ENCODE data around the gene ZBTB8OS.

ZBTB8OS gene

DNA sequence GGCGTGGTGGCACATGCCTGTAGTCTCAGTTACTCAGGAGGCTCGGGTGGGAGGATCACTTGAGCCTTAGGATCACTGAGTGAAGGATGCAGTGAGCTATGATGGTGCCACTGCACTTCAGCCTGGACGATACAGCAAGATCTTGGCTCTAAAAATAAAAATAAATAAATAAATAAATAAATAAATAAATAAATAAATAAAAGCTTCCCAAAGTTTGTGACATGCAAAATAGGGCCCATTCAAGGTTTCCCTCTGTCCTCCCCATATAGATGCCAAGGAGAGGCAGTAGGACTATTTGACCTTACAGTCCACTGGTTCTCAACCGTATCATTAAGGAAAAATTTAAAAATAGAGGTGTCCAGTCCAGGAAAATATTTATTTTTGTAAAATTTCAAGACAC is 41.2 kb downstream of the ZBTB8OS start:
- Mint-ChIP-seq H3K4me3 (no peak overlapping the region), H3K36me3 (no peaks in the 10 kb centered on the region), H3K27ac (no peak overlapping the region), H3K27me3 (peaks cover 2% of the 10 kb centered on the region), H3K4me1 (peaks cover 3% of the 10 kb centered on the region), H3K9me3 (no peaks in the 10 kb centered on the region)
- no peak for DNase-seq (ENCODE audit: low spot score in 2 of 2)
- ATAC-seq (ENCODE audit: low read depth): no peak

DNA sequence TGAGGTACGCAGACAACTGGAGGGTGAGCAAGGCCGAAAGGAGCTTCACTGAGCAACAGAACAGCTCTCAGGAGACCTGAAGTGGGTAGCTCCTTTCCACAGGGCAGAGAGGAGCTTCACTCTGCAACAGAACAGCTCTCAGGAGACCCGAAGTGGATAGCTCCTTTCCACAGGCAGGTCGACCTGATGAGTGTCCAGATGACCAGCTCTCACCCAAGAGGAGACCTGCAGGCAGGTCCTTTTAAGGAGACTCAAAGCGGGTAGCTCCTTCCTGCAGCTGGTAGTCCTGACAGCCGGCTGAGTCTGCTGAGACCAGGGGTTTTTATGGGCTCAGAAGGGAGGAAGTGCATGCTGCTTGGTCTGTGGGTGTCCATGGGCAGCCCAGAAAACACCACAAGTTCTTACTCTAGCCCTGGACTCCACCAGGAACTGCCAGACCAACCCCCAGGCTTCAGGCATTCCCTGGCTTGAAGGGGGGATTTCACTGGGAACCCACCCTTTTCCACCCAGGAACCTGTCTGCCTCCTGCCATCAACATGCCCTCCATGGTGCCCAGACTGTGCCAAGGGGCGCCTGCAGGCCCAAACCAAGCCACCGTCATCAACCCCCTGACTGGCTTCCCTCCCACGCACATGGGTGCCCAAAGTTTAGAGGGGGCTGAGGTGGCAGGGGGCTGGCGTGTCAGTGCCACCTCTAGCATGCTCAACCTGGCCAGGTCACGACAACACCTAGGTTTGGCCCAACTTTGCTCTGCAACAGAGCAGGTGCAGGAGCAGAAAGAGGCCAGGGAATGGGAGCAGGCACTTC is 43.6 kb downstream of the ZBTB8OS start:
- no peak for ATAC-seq (ENCODE audit: low read depth)
- H3K4me1 Mint-ChIP-seq: no peaks in the 10 kb centered on the region
- H3K4me3 Mint-ChIP-seq: no peak overlapping the region

DNA sequence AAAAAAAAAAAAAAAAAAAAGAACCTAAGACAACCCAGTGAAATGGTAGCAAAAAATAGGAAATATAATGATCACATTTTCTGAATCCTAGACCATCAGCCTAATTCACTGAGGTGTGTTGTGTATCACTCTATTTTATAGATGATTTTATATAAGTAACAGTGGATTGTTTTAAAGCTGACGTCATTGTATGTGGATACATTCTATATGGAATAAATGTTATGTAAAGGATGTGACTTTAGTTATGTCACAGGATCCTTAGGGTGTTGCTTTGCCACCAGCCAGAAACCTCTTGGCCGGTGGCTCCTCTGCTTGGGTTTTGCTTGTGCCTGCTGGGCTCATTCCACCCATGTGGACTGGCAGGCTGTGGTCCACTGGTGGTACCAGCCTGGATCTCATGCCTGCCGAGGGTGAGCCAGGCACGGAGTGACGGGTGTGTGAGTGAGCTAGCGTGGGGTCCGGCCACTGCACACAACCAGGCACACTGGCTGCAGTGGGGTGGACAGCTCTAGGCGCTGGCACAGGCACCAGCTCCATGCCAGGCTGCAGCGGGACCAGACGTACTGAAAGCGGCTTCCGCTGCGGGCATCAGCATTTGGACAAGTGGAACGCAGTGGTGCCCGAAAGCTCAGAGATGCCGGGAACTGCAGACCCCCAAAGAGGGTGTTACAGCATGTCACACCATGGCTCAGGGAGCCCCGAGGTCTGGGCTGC is 44.5 kb downstream of the ZBTB8OS start:
- no peak for DNase-seq (ENCODE audit: low spot score in 2 of 2)
- no peaks in the 10 kb centered on the region for H3K4me1 Mint-ChIP-seq
- H3K4me3 Mint-ChIP-seq: no peak overlapping the region
- no peak overlapping the region for H3K27ac Mint-ChIP-seq
- no peaks in the 10 kb centered on the region for H3K9me3 Mint-ChIP-seq
- no peak for ATAC-seq (ENCODE audit: low read depth)
- H3K36me3 Mint-ChIP-seq: no peaks in the 10 kb centered on the region
- H3K27me3 Mint-ChIP-seq: no peaks in the 10 kb centered on the region

More for the DNA sequence above, 43.6 kb downstream of the ZBTB8OS start:
- no peak for DNase-seq (ENCODE audit: low spot score in 2 of 2)
- no peak overlapping the region for H3K27ac Mint-ChIP-seq
- H3K36me3 Mint-ChIP-seq: no peaks in the 10 kb centered on the region
- no peaks in the 10 kb centered on the region for H3K27me3 Mint-ChIP-seq
- no peaks in the 10 kb centered on the region for H3K9me3 Mint-ChIP-seq

DNA sequence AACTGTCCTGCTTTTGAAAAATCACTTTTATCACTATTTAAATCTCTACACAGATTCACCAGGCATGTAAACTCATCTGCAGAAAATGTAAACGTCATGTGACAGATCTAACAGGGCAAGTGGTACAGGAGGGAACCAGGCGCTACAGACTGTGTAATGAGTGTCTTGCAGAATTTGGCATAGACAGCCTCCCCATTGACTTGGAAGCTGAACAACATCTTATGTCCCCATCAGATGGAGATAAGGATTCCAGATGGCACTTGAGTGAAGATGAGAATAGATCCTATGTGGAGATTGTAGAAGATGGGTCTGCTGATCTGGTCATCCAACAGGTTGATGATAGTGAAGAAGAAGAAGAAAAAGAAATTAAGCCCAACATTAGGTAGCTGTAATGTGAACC is 50.3 kb downstream of the ZBTB8OS start:
- H3K9me3 Mint-ChIP-seq: no peaks in the 10 kb centered on the region
- H3K36me3 Mint-ChIP-seq: no peaks in the 10 kb centered on the region
- H3K4me3 Mint-ChIP-seq: no peak overlapping the region
- DNase-seq (ENCODE audit: low spot score in 2 of 2): no peak
- H3K27me3 Mint-ChIP-seq: peaks cover 2% of the 10 kb centered on the region
- peaks cover 2% of the 10 kb centered on the region for H3K4me1 Mint-ChIP-seq
- no peak for ATAC-seq (ENCODE audit: low read depth)
- no peak overlapping the region for H3K27ac Mint-ChIP-seq

DNA sequence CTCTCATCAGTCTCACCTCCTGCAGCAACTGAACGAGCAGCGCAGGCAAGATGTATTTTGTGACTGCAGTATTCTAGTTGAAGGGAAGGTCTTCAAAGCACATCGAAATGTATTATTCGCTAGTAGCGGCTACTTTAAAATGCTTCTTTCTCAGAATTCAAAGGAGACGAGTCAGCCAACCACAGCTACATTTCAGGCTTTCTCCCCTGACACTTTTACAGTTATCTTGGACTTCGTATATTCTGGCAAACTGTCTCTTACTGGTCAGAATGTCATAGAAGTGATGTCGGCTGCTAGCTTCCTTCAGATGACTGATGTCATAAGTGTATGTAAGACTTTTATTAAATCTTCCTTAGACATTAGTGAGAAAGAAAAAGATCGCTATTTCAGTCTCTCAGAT is 57.4 kb downstream of the ZBTB8OS start:
- no peak overlapping the region for H3K27ac Mint-ChIP-seq
- no peak for DNase-seq (ENCODE audit: low spot score in 2 of 2)
- H3K36me3 Mint-ChIP-seq: no peaks in the 10 kb centered on the region
- no peaks in the 10 kb centered on the region for H3K9me3 Mint-ChIP-seq
- no peak for ATAC-seq (ENCODE audit: low read depth)
- H3K4me1 Mint-ChIP-seq: no peaks in the 10 kb centered on the region
- H3K27me3 Mint-ChIP-seq: peaks cover 1% of the 10 kb centered on the region
- H3K4me3 Mint-ChIP-seq: no peak overlapping the region

DNA sequence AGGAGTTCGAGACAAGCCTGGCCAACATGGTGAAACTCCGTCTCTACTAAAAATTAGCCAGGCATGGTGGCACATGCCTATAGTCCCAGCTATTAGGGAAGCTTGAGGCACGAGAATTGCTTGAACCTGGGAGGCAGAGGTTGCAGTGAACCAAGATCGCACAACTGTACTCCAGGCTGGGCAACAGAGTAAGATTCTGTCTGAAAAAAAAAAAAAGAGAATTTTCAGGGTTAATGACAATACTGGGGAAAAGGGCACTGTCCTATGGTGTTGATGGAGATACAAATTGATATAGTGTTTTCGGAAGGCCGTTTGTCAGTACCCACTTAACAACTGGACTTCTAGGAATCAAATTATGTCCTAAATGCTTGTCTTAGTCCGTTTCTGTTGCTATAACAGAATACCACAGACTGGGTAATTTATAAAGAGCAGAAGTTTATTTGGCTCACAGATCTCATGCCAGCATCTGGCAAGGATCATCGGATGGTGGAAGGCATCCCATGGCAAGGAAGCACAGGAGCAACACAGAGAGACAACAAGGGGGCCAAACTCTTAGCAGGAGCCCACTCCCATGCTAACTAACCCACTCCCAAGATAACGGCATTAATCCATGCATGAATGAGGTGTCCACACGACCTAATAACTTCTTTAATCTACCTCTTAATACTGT is 69.9 kb downstream of the ZBTB8OS start:
- Mint-ChIP-seq H3K4me3 (no peak overlapping the region), H3K4me1 (no peaks in the 10 kb centered on the region), H3K36me3 (no peaks in the 10 kb centered on the region), H3K27me3 (no peaks in the 10 kb centered on the region), H3K9me3 (no peaks in the 10 kb centered on the region), H3K27ac (no peak overlapping the region)
- ATAC-seq (ENCODE audit: low read depth) (no peak), DNase-seq (ENCODE audit: low spot score in 2 of 2) (no peak)

Data from memory B cell (primary cell).